PFSK-1 (cell line): ENCODE results near the gene OSTF1.

Experiments
- FOXP2 ChIP-seq: optimal IDR thresholded peaks from 2 replicates; pipeline ENCODE3; 2011; ENCODE audit warnings: borderline replicate concordance, control low read depth, inconsistent platforms; ENCODE audit not compliant: insufficient read depth; ENCODE audit errors: extremely low read length, extremely low read depth
- POLR2AphosphoS5 ChIP-seq: IDR thresholded peaks from 2 replicates; pipeline ENCODE4 v1.6.1; 2012; ENCODE audit warnings: low read depth, mild to moderate bottlenecking, control low read depth, low read length, moderate library complexity
- SIN3A ChIP-seq: IDR thresholded peaks from 2 replicates; pipeline ENCODE4 v1.6.1; 2012; ENCODE audit warnings: mild to moderate bottlenecking, low read length, moderate library complexity, borderline replicate concordance; ENCODE audit not compliant: insufficient read depth
- TF ChIP-seq, protein P1 (sequence below), 2 experiments: IDR thresholded peaks; 2 replicates each; pipeline versions ENCODE4 v1.6.1 to v1.8.0; 2011 to 2012; ENCODE audit warnings: low read depth in 2 of 2, low read length in 2 of 2, control low read depth in 1 of 2, inconsistent platforms in 1 of 2, mild to moderate bottlenecking in 1 of 2, moderate library complexity in 1 of 2; ENCODE audit not compliant: insufficient read depth in 1 of 2

- TF ChIP-seq POLR2AphosphoS5: no peak
- TF ChIP-seq, protein P1, sequence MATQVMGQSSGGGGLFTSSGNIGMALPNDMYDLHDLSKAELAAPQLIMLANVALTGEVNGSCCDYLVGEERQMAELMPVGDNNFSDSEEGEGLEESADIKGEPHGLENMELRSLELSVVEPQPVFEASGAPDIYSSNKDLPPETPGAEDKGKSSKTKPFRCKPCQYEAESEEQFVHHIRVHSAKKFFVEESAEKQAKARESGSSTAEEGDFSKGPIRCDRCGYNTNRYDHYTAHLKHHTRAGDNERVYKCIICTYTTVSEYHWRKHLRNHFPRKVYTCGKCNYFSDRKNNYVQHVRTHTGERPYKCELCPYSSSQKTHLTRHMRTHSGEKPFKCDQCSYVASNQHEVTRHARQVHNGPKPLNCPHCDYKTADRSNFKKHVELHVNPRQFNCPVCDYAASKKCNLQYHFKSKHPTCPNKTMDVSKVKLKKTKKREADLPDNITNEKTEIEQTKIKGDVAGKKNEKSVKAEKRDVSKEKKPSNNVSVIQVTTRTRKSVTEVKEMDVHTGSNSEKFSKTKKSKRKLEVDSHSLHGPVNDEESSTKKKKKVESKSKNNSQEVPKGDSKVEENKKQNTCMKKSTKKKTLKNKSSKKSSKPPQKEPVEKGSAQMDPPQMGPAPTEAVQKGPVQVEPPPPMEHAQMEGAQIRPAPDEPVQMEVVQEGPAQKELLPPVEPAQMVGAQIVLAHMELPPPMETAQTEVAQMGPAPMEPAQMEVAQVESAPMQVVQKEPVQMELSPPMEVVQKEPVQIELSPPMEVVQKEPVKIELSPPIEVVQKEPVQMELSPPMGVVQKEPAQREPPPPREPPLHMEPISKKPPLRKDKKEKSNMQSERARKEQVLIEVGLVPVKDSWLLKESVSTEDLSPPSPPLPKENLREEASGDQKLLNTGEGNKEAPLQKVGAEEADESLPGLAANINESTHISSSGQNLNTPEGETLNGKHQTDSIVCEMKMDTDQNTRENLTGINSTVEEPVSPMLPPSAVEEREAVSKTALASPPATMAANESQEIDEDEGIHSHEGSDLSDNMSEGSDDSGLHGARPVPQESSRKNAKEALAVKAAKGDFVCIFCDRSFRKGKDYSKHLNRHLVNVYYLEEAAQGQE (IDR thresholded peaks at IDR 0.05; ENCODE audit: insufficient read depth in 1 of 2, low read depth in 2 of 2, low read length in 2 of 2): no peak
- no peak for TF ChIP-seq SIN3A
- TF ChIP-seq FOXP2: no peak
Observed at GRCh38 chr9:75086541-75087288, 1.6 kb upstream of the OSTF1 start.
